IMR-90 (cell line): Measurements from ENCODE around the gene TMEM52B. TPM values are rescaled to one million over a fixed set of nuclear protein-coding genes. Genes with fewer than 3 reads are reported as not detected.

Experiments used
- ATAC-seq: fragments of 200-7000 bp; cut with Tn5 transposase; 2 replicates; pipeline ENCODE4 v1.9.1; 2020; ENCODE audit warnings: low read depth, mild to moderate bottlenecking, moderate library complexity
- BruUV-seq: library from RNA; stranded (reverse); fragments of 400-500 nt; replicated peaks from 2 replicates; lab custom pipeline; 2021; lab: Mats Ljungman, UMichigan
- CTCF ChIA-PET: fragments of 300-600 bp; formaldehyde crosslinking; extraction: SDS; loops from one replicate; lab custom pipeline; 2021; ENCODE audit warnings: antibody characterized with exemption; lab: Yijun Ruan, JAX
- POLR2A ChIA-PET: fragments of 300-600 bp; sonication (Branson Sonifier 250); formaldehyde crosslinking; loops from one replicate; lab custom pipeline; 2022; ENCODE audit warnings: antibody characterized with exemption; ENCODE audit not compliant: unreplicated experiment; lab: Charles Lee
- DNase-seq: peaks from one replicate; pipeline ENCODE4 v3.0.0; 2013
- H2AFZ ChIP-seq: replicated peaks from 2 replicates; pipeline ENCODE3; 2013; ENCODE audit warnings: low read length, mild to moderate bottlenecking; ENCODE audit not compliant: poor library complexity
- H2AK5ac ChIP-seq: 2 replicates; pipeline ENCODE4 v1.6.1; 2013; ENCODE audit warnings: low read depth, low read length, inconsistent platforms
- H2AK9ac ChIP-seq: replicated peaks from 2 replicates; pipeline ENCODE3; 2013; ENCODE audit warnings: mild to moderate bottlenecking, low read depth, low read length, moderate library complexity; ENCODE audit not compliant: poor library complexity
- H2BK120ac ChIP-seq: 2 replicates; pipeline ENCODE4 v1.6.1; 2013; ENCODE audit warnings: low read depth, low read length, inconsistent platforms
- H2BK15ac ChIP-seq: 3 replicates; pipeline ENCODE4 v1.6.1; 2013; ENCODE audit warnings: low read depth, low read length, inconsistent platforms
- H2BK20ac ChIP-seq: 2 replicates; pipeline ENCODE4 v1.6.1; 2013; ENCODE audit warnings: low read depth, mild to moderate bottlenecking, inconsistent platforms, low read length, moderate library complexity
- H2BK5ac ChIP-seq: 2 replicates; pipeline ENCODE4 v1.6.1; 2013; ENCODE audit warnings: mild to moderate bottlenecking, low read depth, low read length, inconsistent platforms; ENCODE audit not compliant: poor library complexity, severe bottlenecking
- H3K14ac ChIP-seq: replicated peaks from 2 replicates; pipeline ENCODE4 v1.6.1; 2013; ENCODE audit warnings: low read depth, low read length, inconsistent platforms
- H3K18ac ChIP-seq: 2 replicates; pipeline ENCODE4 v1.6.1; 2013; ENCODE audit warnings: low read depth, low read length, control low read depth
- H3K23ac ChIP-seq: 2 replicates; pipeline ENCODE4 v1.6.1; 2013; ENCODE audit warnings: low read depth, low read length, inconsistent platforms
- H3K27ac ChIP-seq: 2 replicates; pipeline ENCODE4 v1.5.1; 2013; ENCODE audit warnings: mild to moderate bottlenecking, control low read depth, low read length; ENCODE audit not compliant: insufficient read depth
- H3K27me3 ChIP-seq: 2 replicates; pipeline ENCODE4 v1.6.1; 2013; ENCODE audit warnings: low read length; ENCODE audit not compliant: control insufficient read depth, insufficient read depth
- H3K36me3 ChIP-seq: 2 replicates; pipeline ENCODE4 v1.6.1; 2013; ENCODE audit warnings: low read length, mixed read lengths; ENCODE audit not compliant: control insufficient read depth, insufficient read depth
- H3K4ac ChIP-seq: 2 replicates; pipeline ENCODE4 v1.6.1; 2013; ENCODE audit warnings: low read depth, low read length, inconsistent platforms
- H3K4me1 ChIP-seq: 2 replicates; pipeline ENCODE4 v1.6.1; 2013; ENCODE audit warnings: low read length, mixed read lengths; ENCODE audit not compliant: control insufficient read depth, insufficient read depth
- H3K4me2 ChIP-seq: 2 replicates; pipeline ENCODE4 v1.6.1; 2013; ENCODE audit warnings: low read depth, mild to moderate bottlenecking, control low read depth, low read length, moderate library complexity
- H3K4me3 ChIP-seq: 2 replicates; pipeline ENCODE4 v1.5.1; 2013; ENCODE audit warnings: low read depth, mild to moderate bottlenecking, control low read depth, low read length, moderate library complexity; ENCODE audit not compliant: insufficient read depth
- H3K56ac ChIP-seq: 2 replicates; pipeline ENCODE4 v1.6.1; 2013; ENCODE audit warnings: low read length, inconsistent platforms; ENCODE audit not compliant: insufficient read depth; ENCODE audit errors: extremely low read depth
- H3K79me1 ChIP-seq, 2 experiments: 2 replicates each; pipeline ENCODE4 v1.6.1; 2013; ENCODE audit warnings: low read length in 2 of 2, inconsistent platforms in 1 of 2, low read depth in 1 of 2
- H3K9ac ChIP-seq: 2 replicates; pipeline ENCODE4 v1.6.1; 2013; ENCODE audit warnings: low read depth, low read length, control low read depth
- H3K9me1 ChIP-seq: 2 replicates; pipeline ENCODE4 v1.6.1; 2013; ENCODE audit warnings: low read length, inconsistent platforms; ENCODE audit not compliant: insufficient read depth
- H3K9me3 ChIP-seq: 2 replicates; pipeline ENCODE4 v1.6.1; 2013; ENCODE audit warnings: low read length; ENCODE audit not compliant: control insufficient read depth, insufficient read depth
- H4K20me1 ChIP-seq: 2 replicates; pipeline ENCODE4 v1.6.1; 2013; ENCODE audit warnings: low read length, inconsistent platforms; ENCODE audit not compliant: insufficient read depth
- H4K5ac ChIP-seq: 2 replicates; pipeline ENCODE4 v1.6.1; 2013; ENCODE audit warnings: mild to moderate bottlenecking, low read depth, low read length, control low read depth
- H4K8ac ChIP-seq, 2 experiments: 2 replicates each; pipeline ENCODE4 v1.6.1; 2013; ENCODE audit warnings: low read depth in 2 of 2, low read length in 2 of 2, control low read depth in 1 of 2, inconsistent platforms in 1 of 2
- H4K91ac ChIP-seq: 2 replicates; pipeline ENCODE4 v1.6.1; 2013; ENCODE audit warnings: low read depth, low read length, inconsistent platforms; ENCODE audit not compliant: insufficient read depth
- BHLHE40 ChIP-seq: fragments of 150-350 bp; IDR thresholded peaks from 2 replicates; pipeline ENCODE4 v1.6.1; 2016; ENCODE audit warnings: mild to moderate bottlenecking, low read depth, low read length
- CEBPB ChIP-seq: IDR thresholded peaks from 2 replicates; pipeline ENCODE4 v1.6.1; 2012; ENCODE audit warnings: low read depth, low read length, improper control_type of control experiment
- MAFK ChIP-seq: IDR thresholded peaks from 2 replicates; pipeline ENCODE4 v1.6.1; 2012; ENCODE audit warnings: low read depth, low read length, improper control_type of control experiment
- NFE2L2 ChIP-seq: fragments of 150-350 bp; IDR thresholded peaks from 2 replicates; pipeline ENCODE4 v1.6.1; 2016; ENCODE audit warnings: low read depth, mild to moderate bottlenecking, low read length
- RAD21 ChIP-seq: IDR thresholded peaks from 2 replicates; pipeline ENCODE4 v1.6.1; 2012; ENCODE audit warnings: low read length, improper control_type of control experiment
- RFX5 ChIP-seq: IDR thresholded peaks from 2 replicates; pipeline ENCODE4 v1.8.0; 2012; ENCODE audit warnings: low read depth, mild to moderate bottlenecking, low read length, moderate library complexity
- WGBS, 2 experiments: methylation state at CpG; one replicate each; pipeline versions ENCODE4 v1.1.5 to v1.1.7; 2013; ENCODE audit warnings: missing lambda C conversion rate in 2 of 2; ENCODE audit not compliant: insufficient read length in 1 of 2; ENCODE audit errors: extremely low coverage in 2 of 2; 5-methylcytosine and 5-hydroxymethylcytosine counted together
- dilution Hi-C: fragments of 300-500 bp; cut with HindIII; formaldehyde crosslinking; loops from one replicate; pipeline ENCODE4 v1.14.3; 2018; ENCODE audit warnings: low sequenced_read_pairs; ENCODE audit not compliant: unreplicated experiment
- in situ Hi-C: fragments of 300-500 bp; cut with MboI; formaldehyde crosslinking; loops from 3 replicates; pipeline ENCODE4 v1.14.3; 2019; ENCODE audit warnings: low sequenced_read_pairs, inconsistent platforms, mixed read lengths
- intact Hi-C: fragments of 100-400 bp; cut with micrococcal nuclease; formaldehyde crosslinking; loops from 2 replicates; pipeline ENCODE4 v1.10.0; 2022
- polyA plus RNA-seq, 3 experiments: library from polyadenylated mRNA; depleted of rRNA; stranded (reverse); fragments of >200 nt; gene quantifications; 2 replicates each; pipeline ENCODE4 v1.2.3, GENCODE V29; 2012; ENCODE audit warnings: low replicate concordance in 1 of 3
- total RNA-seq: library from RNA; depleted of rRNA; stranded (reverse); fragments of >200 nt; gene quantifications from 2 replicates; pipeline ENCODE4 v1.2.3, GENCODE V29; 2012
- TF ChIP-seq, protein P1 (sequence below): fragments of 150-350 bp; IDR thresholded peaks from 2 replicates; pipeline ENCODE4 v1.6.1; 2016; ENCODE audit warnings: low read depth, mild to moderate bottlenecking, low read length, moderate library complexity, borderline replicate concordance
- TF ChIP-seq, protein P2 (sequence below): conservative IDR thresholded peaks from 2 replicates; pipeline ENCODE4 v1.5.1; 2012; ENCODE audit warnings: mild to moderate bottlenecking, low read depth, low read length, improper control_type of control experiment
- TF ChIP-seq, protein P3 (sequence below): fragments of 150-350 bp; IDR thresholded peaks from 2 replicates; pipeline ENCODE4 v1.6.1; 2017; ENCODE audit warnings: mild to moderate bottlenecking, antibody characterized with exemption, low read length, low read depth

TMEM52B gene
- total and polyA plus RNA-seq, 2 of the 4 experiments (the other 2 are of a cell fraction), result 2.0 to 3.6 TPM

DNA sequence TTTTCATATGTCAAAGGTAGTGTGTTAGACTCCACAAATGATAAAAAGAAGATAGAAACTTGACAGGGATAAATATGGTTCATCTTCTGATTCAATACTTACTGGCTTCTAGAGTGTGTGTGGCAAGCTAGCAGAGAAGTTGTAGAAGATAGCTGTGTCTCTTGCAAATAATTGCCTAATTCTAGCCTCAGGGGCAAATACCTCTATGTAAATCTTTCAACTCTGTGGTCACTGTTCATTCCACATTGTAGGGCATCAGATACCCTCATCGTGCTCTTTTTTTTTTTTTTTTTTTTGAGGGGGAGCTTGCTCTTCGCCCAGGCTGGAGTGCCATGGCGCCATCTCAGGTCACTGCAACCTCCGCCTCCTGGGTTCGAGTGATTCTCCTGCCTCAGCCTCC, 8.6 kb upstream of the TMEM52B start:
- peak overlapping the region; percentile 64 for H4K91ac ChIP-seq
- H2BK20ac ChIP-seq, result peak overlapping the region; percentile 85
- H3K9me3 ChIP-seq, result no peaks in the 10 kb centered on the region
- TF ChIP-seq RFX5 (no peak), CEBPB (peak; percentile 32; the same call in 1 of the 2 replicates), NFE2L2 (no peak), BHLHE40 (no peak), MAFK (no peak), RAD21 (no peak)
- TF ChIP-seq, protein P1, sequence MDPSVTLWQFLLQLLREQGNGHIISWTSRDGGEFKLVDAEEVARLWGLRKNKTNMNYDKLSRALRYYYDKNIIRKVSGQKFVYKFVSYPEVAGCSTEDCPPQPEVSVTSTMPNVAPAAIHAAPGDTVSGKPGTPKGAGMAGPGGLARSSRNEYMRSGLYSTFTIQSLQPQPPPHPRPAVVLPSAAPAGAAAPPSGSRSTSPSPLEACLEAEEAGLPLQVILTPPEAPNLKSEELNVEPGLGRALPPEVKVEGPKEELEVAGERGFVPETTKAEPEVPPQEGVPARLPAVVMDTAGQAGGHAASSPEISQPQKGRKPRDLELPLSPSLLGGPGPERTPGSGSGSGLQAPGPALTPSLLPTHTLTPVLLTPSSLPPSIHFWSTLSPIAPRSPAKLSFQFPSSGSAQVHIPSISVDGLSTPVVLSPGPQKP, result no peak
- TF ChIP-seq, protein P2, sequence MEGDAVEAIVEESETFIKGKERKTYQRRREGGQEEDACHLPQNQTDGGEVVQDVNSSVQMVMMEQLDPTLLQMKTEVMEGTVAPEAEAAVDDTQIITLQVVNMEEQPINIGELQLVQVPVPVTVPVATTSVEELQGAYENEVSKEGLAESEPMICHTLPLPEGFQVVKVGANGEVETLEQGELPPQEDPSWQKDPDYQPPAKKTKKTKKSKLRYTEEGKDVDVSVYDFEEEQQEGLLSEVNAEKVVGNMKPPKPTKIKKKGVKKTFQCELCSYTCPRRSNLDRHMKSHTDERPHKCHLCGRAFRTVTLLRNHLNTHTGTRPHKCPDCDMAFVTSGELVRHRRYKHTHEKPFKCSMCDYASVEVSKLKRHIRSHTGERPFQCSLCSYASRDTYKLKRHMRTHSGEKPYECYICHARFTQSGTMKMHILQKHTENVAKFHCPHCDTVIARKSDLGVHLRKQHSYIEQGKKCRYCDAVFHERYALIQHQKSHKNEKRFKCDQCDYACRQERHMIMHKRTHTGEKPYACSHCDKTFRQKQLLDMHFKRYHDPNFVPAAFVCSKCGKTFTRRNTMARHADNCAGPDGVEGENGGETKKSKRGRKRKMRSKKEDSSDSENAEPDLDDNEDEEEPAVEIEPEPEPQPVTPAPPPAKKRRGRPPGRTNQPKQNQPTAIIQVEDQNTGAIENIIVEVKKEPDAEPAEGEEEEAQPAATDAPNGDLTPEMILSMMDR, result no peak
- TF ChIP-seq, protein P3, sequence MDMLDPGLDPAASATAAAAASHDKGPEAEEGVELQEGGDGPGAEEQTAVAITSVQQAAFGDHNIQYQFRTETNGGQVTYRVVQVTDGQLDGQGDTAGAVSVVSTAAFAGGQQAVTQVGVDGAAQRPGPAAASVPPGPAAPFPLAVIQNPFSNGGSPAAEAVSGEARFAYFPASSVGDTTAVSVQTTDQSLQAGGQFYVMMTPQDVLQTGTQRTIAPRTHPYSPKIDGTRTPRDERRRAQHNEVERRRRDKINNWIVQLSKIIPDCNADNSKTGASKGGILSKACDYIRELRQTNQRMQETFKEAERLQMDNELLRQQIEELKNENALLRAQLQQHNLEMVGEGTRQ, result no peak
- H2BK15ac ChIP-seq, result peak overlapping the region; percentile 36; the same call in 1 of the 3 replicates
- dilution Hi-C loops (no loop called here), in situ Hi-C loops (no loop called here), intact Hi-C loops (no loop called here)
- peak overlapping the region; percentile 8 to 11; a peak in 2 of 4 replicates for H4K8ac ChIP-seq
- H3K4me3 ChIP-seq, result no peak overlapping the region
- no peak overlapping the region for H3K23ac ChIP-seq
- H3K27me3 ChIP-seq, result no peaks in the 10 kb centered on the region
- no peak overlapping the region for H2AK9ac ChIP-seq
- peak overlapping the region; percentile 14 for H3K4ac ChIP-seq
- H3K27ac ChIP-seq, result peak overlapping the region; percentile 52; the same call in 1 of the 2 replicates
- H3K9me1 ChIP-seq, result no peaks in the 10 kb centered on the region
- no peak overlapping the region for H3K4me2 ChIP-seq
- no TSS peak for BruUV-seq
- H3K18ac ChIP-seq, result peak overlapping the region; percentile 60
- no peak overlapping the region for H3K9ac ChIP-seq
- no peak overlapping the region; the same call in none of the 2 replicates for H4K5ac ChIP-seq
- H3K79me1 ChIP-seq, result 0 out of 4 replicates have a peak, but pooled peaks cover 0 to 4% of the 10 kb centered on the region in 2 experiments
- no peaks in the 10 kb centered on the region for H3K36me3 ChIP-seq
- H2BK5ac ChIP-seq, result peak overlapping the region; percentile 90
- H2BK120ac ChIP-seq, result peak overlapping the region; percentile 65
- DNase-seq (no peak), ATAC-seq (no peak)
- no peak overlapping the region for H3K14ac ChIP-seq
- POLR2A ChIA-PET, result interaction anchor here (0.6 kb wide), 2 partner anchors 43 to 677 kb away, joined by 7 to 23 read pairs; no protein-coding TSS in a partner anchor
- CTCF ChIA-PET, result interaction anchor here (0.6 to 1.1 kb wide), 4 partner anchors 13 to 197 kb away, joined by 3 read pairs; no protein-coding TSS in a partner anchor
- no peaks in the 10 kb centered on the region for H4K20me1 ChIP-seq
- no peak overlapping the region for H2AK5ac ChIP-seq
- no peak overlapping the region for H2AFZ ChIP-seq
- H3K56ac ChIP-seq, result no peak overlapping the region
- H3K4me1 ChIP-seq, result peaks cover 11% of the 10 kb centered on the region
- WGBS, 2 experiments, result no CpG with 5 or more reads among the region's 5 CpGs
